GM21576 (cell line): ENCODE measurements around the gene ZNF718.
"Not testable (repeated sequence)": the region's sequence is repeated elsewhere in the genome, so short reads cannot be mapped to it uniquely, and the experiment has no call there.

Experiments
- ATAC-seq: cut with Tn5 transposase; IDR thresholded peaks from one replicate; pipeline ENCODE4 v1.9.1; 2021; ENCODE audit warnings: mild to moderate bottlenecking, moderate library complexity; ENCODE audit not compliant: unreplicated experiment

ZNF718 gene

GRCh38 chr4:147233-147632 is 22.9 kb downstream of the ZNF718 start:
- ATAC-seq = no peak

- ATAC-seq = no peak
These were observed 37.4 kb downstream of the ZNF718 start for GRCh38 chr4:161496-162284.

- not testable (repeated sequence) for ATAC-seq
These were observed 45.3 kb downstream of the ZNF718 start for GRCh38 chr4:169640-170039.

- not testable (repeated sequence) for ATAC-seq
These were observed 47.0 kb downstream of the ZNF718 start for GRCh38 chr4:171318-171717.

GRCh38 chr4:173666-174314 is 49.5 kb downstream of the ZNF718 start:
- ATAC-seq = no peak

- ATAC-seq = no peak
These were observed 51.7 kb downstream of the ZNF718 start for GRCh38 chr4:175986-176385.

GRCh38 chr4:176995-177394 is 52.7 kb downstream of the ZNF718 start:
- ATAC-seq = no peak

GRCh38 chr4:182225-182624 is 57.9 kb downstream of the ZNF718 start:
- ATAC-seq = not testable (repeated sequence)

GRCh38 chr4:188091-188490 is 63.8 kb downstream of the ZNF718 start:
- no peak for ATAC-seq

GRCh38 chr4:195159-195558 is 70.9 kb downstream of the ZNF718 start:
- not testable (repeated sequence) for ATAC-seq

GRCh38 chr4:200936-201335 is 76.6 kb downstream of the ZNF718 start:
- ATAC-seq = no peak

GRCh38 chr4:202822-203221 is 78.5 kb downstream of the ZNF718 start:
- ATAC-seq = not testable (repeated sequence)

GRCh38 chr4:205097-205756 is 80.9 kb downstream of the ZNF718 start:
- no peak for ATAC-seq

GRCh38 chr4:206054-206453 is 81.8 kb downstream of the ZNF718 start:
- no peak for ATAC-seq

- not testable (repeated sequence) for ATAC-seq
These were observed 84.3 kb downstream of the ZNF718 start for GRCh38 chr4:208416-209096.

GRCh38 chr4:211033-211511 is 86.8 kb downstream of the ZNF718 start:
- no peak for ATAC-seq

GRCh38 chr4:212438-213188 is 88.3 kb downstream of the ZNF718 start:
- ATAC-seq = no peak

- not testable (repeated sequence) for ATAC-seq
These were observed 88.9 kb downstream of the ZNF718 start for GRCh38 chr4:213189-213535.
